Activated CD4-positive, alpha-beta memory T cell treated with anti-CD3 and anti-CD28 coated beads, Interleukin-2, amount 10 ng/mL, durations not matched to agents 7 days and 5 days (primary cell): ENCODE data around the gene TTC23. TPM values are rescaled to one million over a fixed set of nuclear protein-coding genes. Genes with fewer than 3 reads are reported as not detected.

ENCODE experiments used
- CTCF ChIA-PET: fragments of 350-600 bp; sonication (Branson Sonifier 250); formaldehyde crosslinking; loops from one replicate; lab custom pipeline; 2021; ENCODE audit warnings: antibody characterized with exemption, inconsistent platforms; lab: Charles Lee
- POLR2A ChIA-PET: fragments of 350-600 bp; sonication (Branson Sonifier 250); formaldehyde crosslinking; loops from one replicate; lab custom pipeline; 2021; ENCODE audit warnings: antibody characterized with exemption; lab: Charles Lee
- DNase-seq: peaks from one replicate; pipeline ENCODE4 v3.0.0-alpha.2; 2020
- H3K27ac Mint-ChIP-seq: one replicate; pipeline ENCODE4 v1.8.0; 2021; ENCODE audit warnings: mild to moderate bottlenecking, mixed read lengths
- H3K27me3 Mint-ChIP-seq: one replicate; pipeline ENCODE4 v1.8.0; 2021; ENCODE audit warnings: mixed read lengths
- H3K36me3 Mint-ChIP-seq: one replicate; pipeline ENCODE4 v1.8.0; 2021; ENCODE audit warnings: low read depth, mixed read lengths
- H3K4me1 Mint-ChIP-seq: one replicate; pipeline ENCODE4 v1.8.0; 2021; ENCODE audit warnings: mixed read lengths
- H3K4me3 Mint-ChIP-seq: one replicate; pipeline ENCODE4 v1.8.0; 2021; ENCODE audit warnings: mild to moderate bottlenecking, mixed read lengths
- H3K9me3 Mint-ChIP-seq: one replicate; pipeline ENCODE4 v1.8.0; 2021; ENCODE audit warnings: mixed read lengths
- total RNA-seq, 2 experiments: library from RNA; stranded (reverse); gene quantifications; one replicate each; pipeline ENCODE4 v1.2.3, GENCODE V29; 2021

Gene TTC23, protein sequence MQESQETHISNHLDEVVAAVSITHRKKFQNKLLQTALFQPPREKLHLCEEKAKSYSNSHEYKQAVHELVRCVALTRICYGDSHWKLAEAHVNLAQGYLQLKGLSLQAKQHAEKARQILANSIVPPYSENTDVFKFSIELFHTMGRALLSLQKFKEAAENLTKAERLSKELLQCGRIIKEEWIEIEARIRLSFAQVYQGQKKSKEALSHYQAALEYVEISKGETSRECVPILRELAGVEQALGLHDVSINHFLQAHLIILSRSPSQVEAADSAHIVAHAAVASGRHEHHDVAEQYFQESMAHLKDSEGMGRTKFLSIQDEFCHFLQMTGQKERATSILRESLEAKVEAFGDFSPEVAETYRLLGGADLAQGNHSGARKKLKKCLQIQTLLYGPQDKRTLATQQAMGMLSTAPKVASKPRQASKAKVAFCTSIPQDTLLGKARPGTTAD
- total RNA-seq, result 1 to 10 TPM; 1.6 to 2.1 TPM

DNA sequence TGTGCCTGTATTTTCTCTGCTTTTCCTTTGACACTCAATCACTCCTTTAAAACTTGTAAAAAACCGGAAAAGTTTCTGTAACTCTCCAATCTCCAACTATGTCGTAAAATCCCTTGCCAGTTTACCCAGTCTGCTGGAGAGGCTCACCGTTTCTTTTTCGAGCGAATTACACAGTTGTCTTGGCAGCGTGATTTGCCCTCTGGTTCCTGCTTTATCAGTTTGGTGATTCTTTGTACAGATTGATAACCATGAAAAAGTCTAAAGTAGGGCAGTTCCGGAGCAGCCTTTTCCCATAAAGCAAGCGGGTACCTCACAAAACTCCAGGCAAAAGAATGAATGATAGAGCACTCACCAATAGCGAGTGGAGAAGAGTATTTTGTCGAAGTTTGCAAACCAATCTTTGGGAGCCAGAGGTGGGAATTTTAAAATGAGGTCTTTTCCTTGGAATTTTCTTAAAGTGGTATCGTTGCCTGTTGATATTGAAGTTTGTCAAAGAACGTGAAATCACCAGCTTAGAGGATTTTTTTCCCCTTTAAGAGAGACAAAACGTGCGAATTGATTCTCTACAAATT, at the start of gene TTC23:
TTC23 (minus strand) TSS at position 312 of the 572 bp plus-strand sequence. CDS start 20,869 bp downstream, outside the sequence.
- CTCF ChIA-PET, result no interaction called here
- Mint-ChIP-seq H3K27me3 (no peaks in the 10 kb centered on the region), H3K4me3 (peak within 1 kb of the TSS; percentile 85), H3K4me1 (peaks cover 28% of the 10 kb centered on the region), H3K36me3 (peaks cover 10% of the 10 kb centered on the region), H3K9me3 (no peaks in the 10 kb centered on the region), H3K27ac (no peak within 1 kb of the TSS)
- POLR2A ChIA-PET, result no interaction called here
- no peak for DNase-seq

DNA sequence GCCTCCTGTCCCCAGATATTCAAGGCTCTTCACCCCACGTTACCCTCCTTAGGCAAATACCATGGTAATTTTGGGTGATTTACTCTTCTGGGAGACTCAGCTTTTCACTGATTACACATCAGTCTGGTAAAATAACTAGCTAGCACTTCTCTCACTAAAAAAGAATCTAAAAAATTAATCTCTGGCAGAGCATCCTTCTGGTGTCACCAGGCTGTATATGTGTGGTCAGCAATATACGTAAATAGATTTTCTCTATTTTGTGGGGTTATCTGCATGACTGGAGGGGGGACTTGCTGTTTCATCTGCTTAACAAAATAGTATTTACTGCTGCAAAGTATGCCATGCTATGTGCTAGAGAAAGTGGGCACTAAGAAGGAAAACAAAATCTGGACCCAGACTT, 47.0 kb upstream of the TTC23 start:
- H3K9me3 Mint-ChIP-seq, result peaks cover 12% of the 10 kb centered on the region

DNA sequence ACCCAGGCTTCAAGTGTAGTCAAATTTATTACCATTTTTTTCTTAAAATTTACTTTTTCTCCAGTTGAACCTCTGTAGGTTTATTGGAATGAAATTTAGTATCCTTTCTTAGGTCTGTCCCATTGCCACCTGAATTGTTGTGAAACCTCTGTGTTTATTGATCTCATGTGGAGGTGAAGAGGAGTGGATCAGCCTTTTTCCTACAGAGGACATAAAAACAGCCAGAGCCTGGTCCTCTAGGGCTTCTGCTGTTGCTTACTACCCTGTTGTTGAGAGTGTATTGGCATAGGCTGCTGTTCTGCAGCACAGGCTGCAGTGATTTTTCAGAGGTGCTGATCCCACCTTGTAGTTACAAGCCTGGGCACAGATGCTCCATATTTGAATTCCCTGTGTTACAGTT, 46.5 kb upstream of the TTC23 start:
- no peaks in the 10 kb centered on the region for H3K27me3 Mint-ChIP-seq
- CTCF ChIA-PET, result interaction anchor here (0.9 kb wide), 1 partner anchor 405 kb away, joined by 3 read pairs; no protein-coding TSS in a partner anchor
- no peak overlapping the region for H3K27ac Mint-ChIP-seq

More for the DNA sequence above, 47.0 kb upstream of the TTC23 start:
- ChIA-PET CTCF (interaction anchor here (0.9 to 1.2 kb wide), 2 partner anchors 24 to 405 kb away, joined by 3 read pairs; no protein-coding TSS in a partner anchor), POLR2A (no interaction called here)
- DNase-seq, result no peak
- H3K4me3 Mint-ChIP-seq, result no peak overlapping the region
- H3K27ac Mint-ChIP-seq, result no peak overlapping the region
- H3K27me3 Mint-ChIP-seq, result no peaks in the 10 kb centered on the region
- H3K36me3 Mint-ChIP-seq, result peaks cover 24% of the 10 kb centered on the region
- peaks cover 3% of the 10 kb centered on the region for H3K4me1 Mint-ChIP-seq

DNA sequence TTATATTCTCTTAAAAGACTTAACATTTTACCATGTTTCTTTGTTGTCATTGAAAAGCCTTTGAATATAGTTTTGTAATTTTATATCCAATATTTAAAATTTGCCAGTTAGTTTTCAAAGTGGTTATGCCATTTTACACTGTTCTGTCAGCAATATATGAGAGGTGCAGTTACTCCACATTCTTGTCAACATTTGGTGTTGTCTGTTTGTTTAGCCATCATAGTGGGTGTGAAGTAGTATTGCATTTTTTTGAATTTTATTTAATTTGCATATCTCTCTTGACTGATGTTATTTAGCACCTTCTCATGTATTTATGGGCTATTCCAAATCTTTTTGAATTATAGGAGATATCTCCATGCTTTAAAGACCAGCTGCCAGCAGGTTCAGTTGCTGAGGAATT, 42.3 kb upstream of the TTC23 start:
- no peak for DNase-seq
- ChIA-PET POLR2A (no interaction called here), CTCF (no interaction called here)
- Mint-ChIP-seq H3K36me3 (peaks cover 24% of the 10 kb centered on the region), H3K27me3 (no peaks in the 10 kb centered on the region), H3K4me3 (no peak overlapping the region), H3K4me1 (peaks cover 3% of the 10 kb centered on the region), H3K27ac (no peak overlapping the region), H3K9me3 (peaks cover 12% of the 10 kb centered on the region)

More for the DNA sequence above, 46.5 kb upstream of the TTC23 start:
- H3K4me1 Mint-ChIP-seq, result peaks cover 3% of the 10 kb centered on the region
- H3K9me3 Mint-ChIP-seq, result peaks cover 12% of the 10 kb centered on the region
- no peak for DNase-seq
- no peak overlapping the region for H3K4me3 Mint-ChIP-seq
- H3K36me3 Mint-ChIP-seq, result peaks cover 24% of the 10 kb centered on the region
- POLR2A ChIA-PET, result no interaction called here

DNA sequence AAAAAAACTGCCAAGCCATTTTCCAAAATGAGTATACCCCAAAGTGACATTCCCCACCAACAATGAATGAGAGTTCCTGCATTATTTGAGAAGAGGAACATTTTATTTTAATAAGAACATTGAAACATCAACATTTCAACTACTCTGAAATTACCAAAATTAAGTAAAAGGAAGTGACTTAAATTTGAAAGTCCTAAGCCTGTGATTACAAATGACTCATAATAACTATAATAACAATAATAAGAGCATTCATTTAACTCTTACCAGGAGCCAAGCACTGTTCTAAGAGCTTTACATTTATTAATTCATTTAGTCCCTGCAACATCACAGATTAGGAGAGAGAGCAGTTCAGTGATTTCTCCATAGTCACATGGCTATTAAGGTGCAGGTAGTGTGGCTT, 34.3 kb upstream of the TTC23 start:
- H3K9me3 Mint-ChIP-seq, result no peaks in the 10 kb centered on the region
- H3K36me3 Mint-ChIP-seq, result peaks cover 13% of the 10 kb centered on the region
- peaks cover 36% of the 10 kb centered on the region for H3K4me1 Mint-ChIP-seq
- H3K27ac Mint-ChIP-seq, result no peak overlapping the region
- CTCF ChIA-PET, result interaction anchor here (0.8 to 1.1 kb wide), 3 partner anchors 280 to 421 kb away, joined by 3 to 5 read pairs (median 3); no protein-coding TSS in a partner anchor
- H3K4me3 Mint-ChIP-seq, result no peak overlapping the region
- H3K27me3 Mint-ChIP-seq, result no peaks in the 10 kb centered on the region
- no peak for DNase-seq
- POLR2A ChIA-PET, result no interaction called here

DNA sequence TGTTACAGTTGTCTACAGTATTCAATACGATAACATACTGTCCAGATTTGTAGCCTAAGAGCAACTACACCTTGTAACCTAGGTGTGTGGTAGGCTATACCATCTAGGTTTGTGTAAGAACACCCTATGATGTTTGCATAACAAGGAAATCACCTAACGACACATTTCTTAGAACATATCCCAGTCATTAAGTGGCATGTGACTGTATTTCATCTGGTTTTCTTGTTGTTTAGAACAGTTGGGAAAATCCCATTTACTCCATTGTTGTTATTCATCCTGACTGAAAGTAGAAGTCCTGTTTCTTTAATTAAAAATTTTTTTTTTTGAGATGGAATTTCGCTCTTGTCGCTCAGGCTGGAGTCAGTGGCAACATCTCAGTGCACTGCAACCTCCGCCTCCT, 33.2 kb upstream of the TTC23 start:
- H3K9me3 Mint-ChIP-seq, result no peaks in the 10 kb centered on the region
- H3K36me3 Mint-ChIP-seq, result peaks cover 13% of the 10 kb centered on the region
- CTCF ChIA-PET, result interaction anchor here (1.1 to 4.6 kb wide), 3 partner anchors 10 to 422 kb away, joined by 5 to 24 read pairs (median 14); no protein-coding TSS in a partner anchor
- H3K27me3 Mint-ChIP-seq, result no peaks in the 10 kb centered on the region
- H3K27ac Mint-ChIP-seq, result no peak overlapping the region
- peaks cover 36% of the 10 kb centered on the region for H3K4me1 Mint-ChIP-seq
- POLR2A ChIA-PET, result no interaction called here
- no peak for DNase-seq
- H3K4me3 Mint-ChIP-seq, result no peak overlapping the region

DNA sequence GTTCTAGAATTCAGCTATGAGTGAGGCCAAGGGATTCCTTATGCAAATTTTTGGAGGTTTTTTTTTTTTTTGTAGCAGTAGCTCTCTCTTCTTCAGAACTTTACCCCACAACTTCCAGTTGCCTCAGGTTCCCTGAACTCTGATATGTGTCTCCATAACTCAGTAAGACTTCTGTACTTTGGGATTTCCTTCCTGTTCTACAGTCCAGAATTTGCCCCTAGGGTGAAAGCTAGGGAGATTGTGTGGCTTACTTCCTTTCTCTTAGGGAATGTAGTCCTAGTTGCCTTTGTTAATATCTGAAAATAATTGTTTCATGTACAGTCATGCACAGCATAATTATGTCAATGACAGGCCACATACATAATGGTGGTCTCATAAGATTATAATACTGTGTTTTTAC, 32.7 kb upstream of the TTC23 start:
- ChIA-PET CTCF (interaction anchor here (0.6 to 4.6 kb wide), 4 partner anchors 9 to 422 kb away, joined by 4 to 24 read pairs (median 10); no protein-coding TSS in a partner anchor), POLR2A (no interaction called here)
- Mint-ChIP-seq H3K27ac (no peak overlapping the region), H3K4me3 (no peak overlapping the region), H3K36me3 (peaks cover 13% of the 10 kb centered on the region), H3K4me1 (peaks cover 38% of the 10 kb centered on the region), H3K27me3 (no peaks in the 10 kb centered on the region), H3K9me3 (no peaks in the 10 kb centered on the region)
- no peak for DNase-seq

DNA sequence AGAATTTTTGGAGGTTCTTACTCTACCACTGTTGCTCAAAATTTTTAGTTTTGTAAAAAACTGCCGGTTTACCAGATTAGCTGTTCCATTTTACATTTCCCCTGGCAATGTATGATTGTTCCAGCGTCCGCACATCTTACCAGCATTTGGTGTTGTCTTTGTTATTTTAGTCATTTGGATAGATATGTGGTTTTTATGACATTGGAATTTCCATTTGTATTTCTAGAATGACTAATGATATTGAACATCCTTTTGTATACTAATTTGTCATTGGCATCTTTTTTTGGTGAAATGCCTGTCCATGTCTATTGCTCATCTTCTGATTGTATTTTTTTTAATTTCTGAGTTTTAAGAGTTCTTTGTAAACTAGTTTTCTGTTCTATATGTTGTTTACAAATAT, 30.4 kb upstream of the TTC23 start:
- no peaks in the 10 kb centered on the region for H3K27me3 Mint-ChIP-seq
- H3K36me3 Mint-ChIP-seq, result peaks cover 13% of the 10 kb centered on the region
- ChIA-PET POLR2A (interaction anchor here (1.1 to 1.3 kb wide), 2 partner anchors 29 to 425 kb away, joined by 4 read pairs; partner anchors contain the start of gene LRRC28), CTCF (interaction anchor here (1.0 to 4.6 kb wide), 2 partner anchors 425 to 476 kb away, joined by 3 to 24 read pairs; no protein-coding TSS in a partner anchor)
- H3K27ac Mint-ChIP-seq, result no peak overlapping the region
- peak overlapping the region; percentile 8 for H3K4me3 Mint-ChIP-seq
- peaks cover 38% of the 10 kb centered on the region for H3K4me1 Mint-ChIP-seq
- H3K9me3 Mint-ChIP-seq, result no peaks in the 10 kb centered on the region
- no peak for DNase-seq

DNA sequence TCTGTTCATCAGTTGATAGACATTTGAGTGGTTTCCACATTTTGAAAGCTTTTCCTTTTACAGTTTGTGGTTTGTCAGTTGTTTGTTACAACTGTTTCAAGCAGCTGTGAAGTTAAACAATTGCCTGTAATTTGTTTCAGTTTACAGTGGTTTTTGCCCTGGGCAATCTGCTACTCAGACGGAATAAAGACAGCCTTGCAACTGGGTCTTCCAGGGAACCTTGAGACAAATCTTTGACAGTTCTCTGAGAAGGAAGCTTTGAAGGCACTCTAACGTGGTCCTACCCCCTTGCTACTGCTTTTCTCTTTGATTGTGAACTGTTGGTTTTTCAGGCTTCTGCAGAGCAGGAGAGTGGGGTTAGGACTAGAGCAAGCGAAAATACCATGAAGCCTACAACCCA, 29.9 kb upstream of the TTC23 start:
- no peaks in the 10 kb centered on the region for H3K9me3 Mint-ChIP-seq
- CTCF ChIA-PET, result interaction anchor here (1.0 to 4.6 kb wide), 2 partner anchors 425 to 477 kb away, joined by 3 to 24 read pairs; no protein-coding TSS in a partner anchor
- H3K36me3 Mint-ChIP-seq, result peaks cover 13% of the 10 kb centered on the region
- no peaks in the 10 kb centered on the region for H3K27me3 Mint-ChIP-seq
- H3K4me3 Mint-ChIP-seq, result no peak overlapping the region
- no peak overlapping the region for H3K27ac Mint-ChIP-seq
- POLR2A ChIA-PET, result interaction anchor here (1.1 to 1.3 kb wide), 2 partner anchors 28 to 425 kb away, joined by 4 read pairs; partner anchors contain the start of gene LRRC28
- DNase-seq, result no peak
- H3K4me1 Mint-ChIP-seq, result peaks cover 32% of the 10 kb centered on the region

DNA sequence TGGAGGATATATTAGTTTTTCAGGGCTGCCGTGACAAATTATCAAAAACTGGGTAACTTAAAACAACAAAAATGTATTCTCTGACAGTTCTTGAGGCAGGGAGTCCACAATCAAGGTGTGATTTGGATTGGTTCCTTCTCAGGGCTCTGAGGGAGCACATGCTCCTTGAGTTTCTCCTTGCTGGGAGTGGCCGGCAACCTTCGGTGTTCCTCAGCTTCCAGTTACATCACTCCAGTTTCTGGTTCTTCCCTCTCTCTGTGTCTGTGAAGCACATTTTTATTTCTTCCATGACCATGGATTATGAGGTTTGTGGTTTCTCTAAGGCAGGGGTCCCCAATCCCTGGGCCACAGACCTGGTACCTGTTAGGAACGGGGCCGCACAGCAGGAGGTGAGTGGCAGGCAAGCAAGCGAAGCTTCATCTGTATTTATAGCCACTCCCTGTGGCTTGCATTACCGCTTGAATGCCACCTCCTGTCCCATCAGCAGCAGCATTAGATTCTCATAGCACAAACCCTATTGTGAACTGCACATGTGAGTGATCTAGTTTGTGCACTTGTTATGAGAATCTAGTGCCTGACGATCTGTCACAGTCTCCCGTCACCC, 26.2 kb upstream of the TTC23 start:
- Mint-ChIP-seq H3K27me3 (no peaks in the 10 kb centered on the region), H3K27ac (no peak overlapping the region), H3K4me3 (no peak overlapping the region), H3K36me3 (peaks cover 12% of the 10 kb centered on the region), H3K9me3 (no peaks in the 10 kb centered on the region), H3K4me1 (peaks cover 22% of the 10 kb centered on the region)
- ChIA-PET CTCF (interaction anchor here (1.4 to 6.5 kb wide), 3 partner anchors 12 to 457 kb away, joined by 3 to 106 read pairs (median 25); partner anchors contain the start of gene LYSMD4), POLR2A (no interaction called here)
- no peak for DNase-seq

DNA sequence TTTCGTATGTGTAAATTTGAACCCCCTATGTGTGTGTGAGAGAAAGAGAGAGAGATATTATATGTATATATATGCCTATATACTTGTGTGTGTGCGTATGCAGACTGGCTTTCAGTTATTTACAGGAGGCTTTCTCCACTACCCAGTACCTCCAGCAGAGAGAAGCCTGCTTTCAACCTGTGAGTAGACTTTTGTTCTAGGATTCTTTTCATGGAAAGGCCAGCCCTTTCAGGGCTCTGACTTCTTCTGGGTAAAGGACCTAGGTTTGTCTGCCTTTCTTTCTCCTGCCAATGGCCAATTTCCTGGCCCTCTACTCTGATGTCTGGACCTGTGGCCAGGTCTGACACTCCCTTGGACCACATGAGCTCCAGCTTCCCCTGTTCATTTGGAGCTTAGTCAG, 25.7 kb upstream of the TTC23 start:
- DNase-seq, result no peak
- Mint-ChIP-seq H3K4me3 (no peak overlapping the region), H3K4me1 (peaks cover 16% of the 10 kb centered on the region), H3K36me3 (peaks cover 10% of the 10 kb centered on the region), H3K27me3 (no peaks in the 10 kb centered on the region), H3K9me3 (no peaks in the 10 kb centered on the region), H3K27ac (no peak overlapping the region)
- CTCF ChIA-PET, result interaction anchor here (1.4 to 6.9 kb wide), 4 partner anchors 12 to 480 kb away, joined by 3 to 106 read pairs (median 54); partner anchors contain the start of gene LYSMD4
- POLR2A ChIA-PET, result no interaction called here

DNA sequence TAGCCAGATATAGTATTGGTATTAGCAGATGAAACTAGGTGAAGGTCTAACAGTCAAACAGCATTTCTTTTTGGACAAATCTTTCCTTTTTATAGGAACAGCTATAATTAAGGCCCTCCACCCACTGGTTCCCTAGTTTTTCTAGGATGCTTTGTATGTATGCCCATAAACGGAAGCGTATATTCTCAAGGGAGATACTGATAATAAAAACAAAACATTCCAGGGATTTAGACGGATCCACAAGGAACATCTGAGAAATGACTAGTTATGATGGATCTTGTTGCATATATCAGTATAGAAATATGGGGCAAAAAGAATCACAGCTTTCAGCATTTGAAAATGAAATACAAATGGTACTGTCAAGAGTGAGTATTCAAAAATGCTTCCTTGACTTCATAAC, 24.4 kb upstream of the TTC23 start:
- CTCF ChIA-PET, result interaction anchor here (0.6 to 6.9 kb wide), 17 partner anchors 8 to 481 kb away, joined by 3 to 106 read pairs (median 8); partner anchors contain the start of gene LYSMD4
- Mint-ChIP-seq H3K27me3 (no peaks in the 10 kb centered on the region), H3K4me1 (peaks cover 4% of the 10 kb centered on the region), H3K9me3 (no peaks in the 10 kb centered on the region), H3K4me3 (no peak overlapping the region), H3K27ac (no peak overlapping the region), H3K36me3 (peaks cover under 1% of the 10 kb centered on the region)
- POLR2A ChIA-PET, result no interaction called here
- DNase-seq, result no peak
